ENCODE measurements around the gene CHADL.

DNA sequence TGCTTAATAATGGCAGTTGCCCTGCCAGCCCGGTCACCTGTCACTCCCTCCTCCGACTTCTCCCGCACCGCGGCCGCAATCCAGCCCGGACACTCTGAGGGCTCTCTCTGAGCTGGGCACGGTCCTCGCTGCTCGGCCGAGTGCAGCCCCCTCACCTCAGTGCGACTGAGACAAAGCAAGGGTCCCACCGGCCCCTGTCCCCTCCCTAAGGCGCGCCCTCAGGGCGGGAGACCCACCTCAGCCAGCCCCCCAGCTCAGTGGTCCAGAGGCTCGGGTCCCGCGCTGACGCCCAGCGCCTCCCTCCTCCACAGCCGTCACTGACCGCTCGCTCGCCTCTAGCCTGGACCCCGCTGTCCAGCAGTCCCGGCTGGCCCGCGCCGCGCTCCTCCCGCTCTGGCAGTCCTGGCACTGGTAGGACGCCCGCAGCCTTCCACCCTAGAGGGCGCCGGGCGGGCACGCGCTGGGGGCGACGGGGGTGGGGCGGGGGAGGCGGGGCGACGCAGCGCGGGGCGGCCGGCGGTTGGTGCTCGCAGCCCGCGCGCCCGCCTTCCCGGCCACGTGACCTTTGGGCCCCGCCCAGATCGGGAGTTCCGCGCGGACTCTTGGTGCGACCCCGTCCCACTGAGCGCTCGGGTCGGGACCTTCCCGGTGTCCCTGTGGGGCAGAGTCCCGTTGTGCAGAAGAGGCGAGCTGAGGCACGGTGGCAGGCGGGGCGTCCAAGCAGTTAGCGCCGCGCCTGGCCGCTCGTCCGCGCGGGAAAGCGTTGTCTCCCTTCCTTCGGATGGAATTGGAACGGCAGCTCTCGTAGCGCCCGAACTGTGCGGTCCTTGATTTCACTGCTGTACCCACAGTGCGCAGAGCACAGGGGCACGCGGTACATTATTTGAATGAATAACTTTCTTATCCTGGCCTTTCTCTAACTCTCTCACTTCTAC, 43.4 kb downstream of the CHADL start:
- TF ChIP-seq, protein P1, sequence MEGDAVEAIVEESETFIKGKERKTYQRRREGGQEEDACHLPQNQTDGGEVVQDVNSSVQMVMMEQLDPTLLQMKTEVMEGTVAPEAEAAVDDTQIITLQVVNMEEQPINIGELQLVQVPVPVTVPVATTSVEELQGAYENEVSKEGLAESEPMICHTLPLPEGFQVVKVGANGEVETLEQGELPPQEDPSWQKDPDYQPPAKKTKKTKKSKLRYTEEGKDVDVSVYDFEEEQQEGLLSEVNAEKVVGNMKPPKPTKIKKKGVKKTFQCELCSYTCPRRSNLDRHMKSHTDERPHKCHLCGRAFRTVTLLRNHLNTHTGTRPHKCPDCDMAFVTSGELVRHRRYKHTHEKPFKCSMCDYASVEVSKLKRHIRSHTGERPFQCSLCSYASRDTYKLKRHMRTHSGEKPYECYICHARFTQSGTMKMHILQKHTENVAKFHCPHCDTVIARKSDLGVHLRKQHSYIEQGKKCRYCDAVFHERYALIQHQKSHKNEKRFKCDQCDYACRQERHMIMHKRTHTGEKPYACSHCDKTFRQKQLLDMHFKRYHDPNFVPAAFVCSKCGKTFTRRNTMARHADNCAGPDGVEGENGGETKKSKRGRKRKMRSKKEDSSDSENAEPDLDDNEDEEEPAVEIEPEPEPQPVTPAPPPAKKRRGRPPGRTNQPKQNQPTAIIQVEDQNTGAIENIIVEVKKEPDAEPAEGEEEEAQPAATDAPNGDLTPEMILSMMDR (IDR thresholded peaks at IDR 0.05; ENCODE audit: low read depth, low read length), result no peak
- no peak for TF ChIP-seq POLR2A (IDR thresholded peaks at IDR 0.05; ENCODE audit: extremely low read depth, insufficient read length)
- TF ChIP-seq, protein P2, sequence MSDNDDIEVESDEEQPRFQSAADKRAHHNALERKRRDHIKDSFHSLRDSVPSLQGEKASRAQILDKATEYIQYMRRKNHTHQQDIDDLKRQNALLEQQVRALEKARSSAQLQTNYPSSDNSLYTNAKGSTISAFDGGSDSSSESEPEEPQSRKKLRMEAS (IDR thresholded peaks at IDR 0.05; ENCODE audit: low read depth, low read length), result peak; percentile 65; the same call in 1 of the 2 replicates
- TF ChIP-seq MYC (IDR thresholded peaks at IDR 0.05; ENCODE audit: low read depth, low read length), result no peak
